ENCODE data around the gene ACSS1. TPM values are rescaled to one million over a fixed set of nuclear protein-coding genes. Genes with fewer than 3 reads are reported as not detected.
"Not testable (repeated sequence)": the region's sequence is repeated elsewhere in the genome, so short reads cannot be mapped to it uniquely, and the experiment has no call there.

ACSS1 gene
- total RNA-seq, 1 donor from 2014 or later: 70.8 TPM

DNA sequence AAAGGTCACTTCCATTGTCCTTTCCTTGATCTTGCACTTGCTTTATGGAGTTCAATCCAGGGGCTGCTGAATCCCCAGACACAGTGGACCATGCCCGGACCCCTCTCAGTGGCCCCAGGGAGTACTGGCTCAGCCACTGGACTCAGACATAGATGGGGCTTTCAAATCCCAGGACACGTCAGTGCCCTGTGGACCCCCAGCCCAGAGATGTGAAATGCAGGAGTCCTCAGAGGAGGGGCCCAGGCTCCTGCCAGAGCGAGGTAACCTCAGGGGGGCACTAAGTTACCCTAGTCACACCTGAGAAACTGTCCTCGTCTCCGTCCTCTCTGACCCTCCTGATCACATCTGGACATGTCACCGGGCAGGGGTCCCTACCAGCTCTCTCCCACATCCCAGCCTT, 46.7 kb downstream of the ACSS1 start:
- no peak for DNase-seq (ENCODE audit: low spot score)

DNA sequence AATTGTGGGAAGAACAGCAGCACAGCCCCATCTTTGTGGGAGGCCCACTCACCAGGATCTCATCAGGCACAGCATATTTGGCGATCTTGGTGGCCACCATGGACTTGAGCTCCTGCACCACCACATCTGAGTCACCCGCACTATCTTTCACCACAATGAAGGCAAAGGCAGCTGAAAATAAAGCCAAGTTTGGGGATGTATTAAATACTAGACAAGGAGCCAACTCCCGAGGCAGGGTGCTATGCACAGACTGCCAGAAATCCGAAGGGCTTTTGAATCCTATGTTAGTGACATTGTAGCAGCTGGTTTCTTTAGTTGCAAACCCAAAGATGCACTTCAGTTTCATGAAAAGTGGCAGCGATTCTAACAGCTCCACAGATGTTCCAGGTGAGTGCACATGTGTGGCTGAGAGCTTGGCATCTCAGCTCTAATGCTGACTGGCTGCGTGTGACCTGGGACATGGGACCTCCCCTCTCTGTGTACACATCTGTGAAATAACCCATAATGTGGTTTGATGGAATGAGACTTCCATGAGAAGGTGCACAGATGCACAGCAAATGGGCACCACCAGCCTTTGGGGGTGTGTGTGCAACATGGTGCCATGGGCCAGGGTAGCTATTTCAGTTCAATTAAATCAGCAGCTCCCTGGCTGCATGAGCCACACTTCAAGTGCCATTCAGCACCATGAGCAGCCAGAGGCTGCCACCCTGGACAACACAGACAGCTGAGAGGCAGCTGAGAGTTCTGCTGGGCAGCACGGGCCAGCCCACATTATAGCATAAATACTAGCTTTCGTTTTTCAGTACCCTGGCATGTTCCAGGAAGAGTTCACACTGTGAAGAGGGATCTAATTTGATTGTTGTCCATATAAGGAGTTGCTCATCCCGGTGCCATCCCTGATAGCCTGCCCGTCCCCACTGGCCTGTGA, 48.5 kb downstream of the ACSS1 start:
- DNase-seq (ENCODE audit: low spot score): no peak

DNA sequence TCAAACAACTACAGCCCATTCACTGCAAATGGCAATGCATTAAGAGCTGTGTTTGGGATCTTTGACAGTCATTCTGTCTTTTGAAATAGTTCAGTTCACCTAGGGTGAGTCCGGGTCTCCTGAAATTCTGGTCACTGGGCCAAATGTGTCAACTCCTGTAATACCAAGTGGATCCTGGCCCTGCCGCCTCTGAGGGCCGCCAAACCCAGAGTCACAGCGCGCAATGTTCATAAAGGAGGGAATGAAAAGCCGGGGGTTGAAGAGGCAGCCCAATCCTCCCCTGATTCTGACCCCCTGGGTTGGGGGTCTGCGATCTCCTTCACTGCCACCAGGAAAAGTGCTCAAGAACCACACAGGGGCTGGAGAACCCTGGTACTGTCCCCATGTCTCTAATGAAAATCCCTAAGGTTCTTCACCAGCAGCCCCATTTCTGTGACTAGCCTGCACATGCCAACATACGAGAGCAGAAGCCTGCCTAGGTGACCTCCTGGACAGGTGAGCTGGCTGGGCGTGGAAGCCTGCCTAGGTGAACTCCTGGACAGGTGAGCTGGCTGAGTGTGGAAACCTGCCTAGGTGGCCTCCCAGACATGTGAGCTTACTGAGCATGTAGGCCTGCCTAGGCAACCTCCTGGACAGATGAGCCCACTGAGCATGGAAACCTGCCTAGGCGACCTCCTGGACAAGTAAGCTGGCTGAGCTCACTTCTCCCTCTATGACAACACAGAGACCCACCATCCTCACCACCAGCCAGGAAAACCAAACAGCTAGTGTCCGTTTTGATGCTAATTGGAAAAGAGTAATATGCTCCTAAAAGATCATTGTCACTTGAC, 49.3 kb downstream of the ACSS1 start:
- no peak for DNase-seq (ENCODE audit: low spot score)

DNA sequence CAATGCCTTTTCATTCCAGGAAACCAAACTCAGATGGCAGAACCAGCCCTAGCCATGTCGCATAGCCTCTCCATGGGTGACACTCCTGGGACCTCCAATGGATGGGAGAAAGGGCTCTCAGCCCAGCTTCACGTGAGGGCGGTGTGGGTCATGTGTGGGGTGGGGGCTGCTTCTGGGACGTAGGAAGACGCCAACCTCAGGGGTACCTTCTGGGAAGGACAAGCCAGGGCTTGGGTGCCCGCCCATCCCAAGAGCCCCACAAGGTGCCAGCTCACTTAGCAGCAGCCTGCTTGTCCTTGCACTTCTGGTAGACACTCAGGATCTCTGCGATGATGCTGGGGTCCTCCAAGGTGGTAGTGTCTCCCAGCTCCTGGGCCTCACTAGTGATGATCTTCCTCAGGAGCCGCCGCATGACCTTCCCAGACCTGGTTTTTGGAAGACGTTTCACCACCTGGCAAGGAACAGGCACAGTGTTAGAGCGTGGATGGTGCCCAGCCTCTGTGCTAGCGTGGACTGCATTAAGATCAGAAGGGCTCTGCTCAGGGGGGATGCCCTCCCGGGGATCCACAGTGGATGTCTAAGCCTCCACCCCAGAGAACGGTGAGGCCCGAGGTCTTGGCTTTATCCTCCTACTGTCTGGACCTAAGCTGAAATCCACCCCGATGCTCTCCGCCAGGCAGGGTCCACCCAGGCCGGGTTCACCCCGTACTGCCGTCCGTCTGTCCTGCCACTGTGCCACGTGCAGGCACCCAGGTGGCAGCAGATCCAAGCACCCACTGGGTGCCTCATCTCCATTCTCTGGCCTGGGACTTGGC, 50.2 kb downstream of the ACSS1 start:
- DNase-seq (ENCODE audit: low spot score): no peak

DNA sequence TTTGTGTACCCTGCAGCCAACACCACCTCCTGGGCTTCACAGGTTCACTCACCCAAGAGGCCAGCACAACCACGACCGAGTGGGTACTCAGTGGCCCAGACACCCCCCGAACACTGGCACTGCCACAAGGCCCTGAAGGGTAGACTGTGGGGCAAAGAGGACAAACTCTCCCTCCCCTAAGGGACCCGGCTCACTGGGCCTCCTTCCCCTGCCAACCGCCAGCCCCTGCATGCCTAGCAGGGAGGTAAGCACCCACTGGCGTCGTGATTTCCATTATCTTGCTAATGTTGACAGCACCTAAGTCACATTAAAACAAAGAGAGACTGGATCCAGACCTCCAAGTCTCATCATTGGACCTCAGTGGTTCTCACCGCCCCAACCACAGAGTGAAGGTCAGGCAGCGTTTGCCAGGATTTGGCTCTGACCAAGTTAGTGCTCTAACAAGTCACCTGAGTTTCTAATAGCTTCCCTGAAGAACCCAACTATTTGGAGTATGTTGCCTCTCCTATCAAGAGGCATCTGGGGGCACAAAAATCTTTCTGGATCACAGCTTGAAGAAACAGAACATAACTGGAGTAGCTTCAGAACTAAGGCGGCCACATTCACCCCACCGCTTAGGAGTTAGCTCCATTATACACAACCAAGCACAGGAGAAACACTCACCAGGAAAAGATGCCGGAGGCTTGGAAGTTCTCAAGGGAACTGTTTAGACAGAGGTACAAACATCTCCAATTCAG, 51.3 kb downstream of the ACSS1 start:
- DNase-seq (ENCODE audit: low spot score): no peak

DNA sequence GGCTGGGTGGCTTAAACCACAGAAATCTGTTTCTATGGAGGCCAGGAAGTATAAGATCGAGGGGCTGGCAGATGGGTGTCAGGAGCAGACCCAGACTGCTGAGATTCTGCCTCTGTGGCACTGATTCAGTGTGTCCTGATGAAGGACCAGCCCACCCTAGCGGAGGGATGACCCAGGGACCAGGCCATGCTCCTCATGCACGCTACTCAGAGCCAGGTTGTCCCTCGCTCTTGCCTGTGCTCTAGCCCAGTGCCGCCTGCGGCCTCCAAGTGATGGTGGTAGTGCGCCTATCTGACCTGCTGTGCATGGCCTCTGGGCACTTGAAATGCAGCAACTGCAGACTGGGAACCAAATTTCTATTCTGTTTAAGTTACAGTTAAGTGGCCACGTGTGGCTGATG, 52.3 kb downstream of the ACSS1 start:
- no peak for DNase-seq (ENCODE audit: low spot score)

DNA sequence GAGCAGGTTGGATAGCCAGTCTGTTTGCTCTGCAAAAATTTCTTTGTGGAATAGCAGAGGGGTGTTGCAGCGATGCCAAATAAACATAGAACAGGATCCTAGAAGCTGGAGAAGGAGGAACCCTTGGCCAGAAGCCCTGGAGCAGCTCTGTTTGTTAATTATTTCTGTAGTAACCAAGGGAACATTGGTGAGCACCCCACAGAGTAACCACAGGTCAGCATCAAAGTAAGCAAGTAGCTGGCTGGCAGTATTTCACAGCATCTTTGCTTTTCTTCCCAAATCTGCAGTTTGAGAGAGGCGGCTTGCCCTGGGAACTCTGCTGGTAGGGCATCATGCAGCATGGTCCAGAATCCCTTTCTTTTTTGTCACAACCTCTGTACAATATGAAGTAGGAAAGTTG, 52.7 kb downstream of the ACSS1 start:
- DNase-seq (ENCODE audit: low spot score): peak; percentile 74

DNA sequence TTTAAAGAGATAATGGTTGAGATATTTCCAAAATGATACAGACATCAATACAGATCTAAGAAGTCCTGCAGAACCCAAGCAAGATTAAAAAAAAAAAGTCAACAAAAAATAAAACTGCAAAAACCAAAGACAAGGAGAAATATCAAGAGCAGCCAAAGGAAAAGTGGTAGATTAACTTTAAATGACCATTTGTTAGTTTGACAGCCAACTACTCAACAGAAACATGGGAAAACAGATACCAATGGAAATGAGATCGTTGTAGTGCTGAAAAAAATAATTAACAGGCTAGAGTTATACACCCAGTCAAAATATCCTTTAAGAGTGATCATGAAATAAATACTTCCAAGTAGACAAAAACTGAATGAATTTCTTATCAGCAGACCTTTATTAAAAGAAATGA, 54.9 kb downstream of the ACSS1 start:
- no peak for DNase-seq (ENCODE audit: low spot score)

DNA sequence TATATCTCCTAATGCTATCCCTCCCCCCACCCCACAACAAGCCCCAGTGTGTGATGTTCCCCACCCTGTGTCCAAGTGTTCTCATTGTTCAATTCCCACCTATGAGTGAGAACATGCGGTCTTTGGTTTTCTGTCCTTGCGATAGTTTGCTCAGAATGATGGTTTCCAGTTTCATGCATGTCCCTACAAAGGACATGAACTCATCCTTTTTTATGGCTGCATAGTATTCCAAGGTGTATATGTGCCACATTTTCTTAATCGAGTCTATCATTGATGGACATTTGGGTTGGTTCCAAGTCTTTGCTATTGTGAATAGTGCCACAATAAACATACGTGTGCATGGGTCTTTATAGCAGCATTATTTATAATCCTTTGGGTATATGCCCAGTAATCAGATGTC, 56.6 kb downstream of the ACSS1 start:
- not testable (repeated sequence) for DNase-seq (ENCODE audit: low spot score)

DNA sequence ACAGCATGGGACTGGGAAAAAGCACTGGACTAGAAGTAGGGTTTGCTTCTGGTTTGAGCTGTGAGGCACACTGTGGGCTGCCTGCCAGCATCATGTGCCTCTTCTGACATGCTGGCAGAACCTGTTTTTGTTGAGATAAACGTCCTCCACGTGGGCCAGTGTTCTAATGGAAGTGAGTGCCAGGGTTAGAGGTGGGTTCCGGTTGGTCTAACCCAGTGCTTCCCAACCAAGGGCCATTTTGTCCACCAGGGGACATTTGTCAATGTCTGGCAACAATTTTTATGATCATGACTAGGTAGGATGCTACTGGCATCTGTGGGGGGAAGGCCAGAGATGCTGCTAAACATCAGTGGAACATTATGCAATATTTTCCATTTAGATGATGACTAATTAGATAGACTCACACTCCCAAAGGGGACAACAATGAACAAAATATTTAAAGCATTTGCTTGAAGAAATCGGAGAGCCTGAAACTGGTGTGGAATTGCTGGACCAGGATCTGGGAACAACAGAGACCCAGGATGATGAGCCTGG, 57.6 kb downstream of the ACSS1 start:
- peak; percentile 91 for DNase-seq (ENCODE audit: low spot score)

DNA sequence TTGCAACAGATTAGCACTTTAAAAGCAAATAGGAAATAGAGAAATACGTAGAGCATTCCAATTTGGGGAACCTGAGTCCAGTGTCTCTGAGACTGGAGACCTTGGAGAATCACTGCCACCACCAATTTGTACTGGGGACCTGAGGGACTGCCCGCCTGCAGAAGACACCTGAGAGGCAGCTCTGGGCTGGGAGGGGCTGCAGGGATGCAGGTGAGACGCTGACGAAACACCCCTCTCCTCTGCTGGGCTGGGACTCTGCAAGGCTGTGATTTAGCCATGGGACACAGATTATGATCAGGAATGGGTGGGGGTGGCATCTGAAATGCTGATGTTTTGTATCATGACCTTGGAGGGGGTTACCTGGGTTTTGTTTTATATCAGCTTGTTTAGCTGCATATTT, 58.4 kb downstream of the ACSS1 start:
- no peak for DNase-seq (ENCODE audit: low spot score)

DNA sequence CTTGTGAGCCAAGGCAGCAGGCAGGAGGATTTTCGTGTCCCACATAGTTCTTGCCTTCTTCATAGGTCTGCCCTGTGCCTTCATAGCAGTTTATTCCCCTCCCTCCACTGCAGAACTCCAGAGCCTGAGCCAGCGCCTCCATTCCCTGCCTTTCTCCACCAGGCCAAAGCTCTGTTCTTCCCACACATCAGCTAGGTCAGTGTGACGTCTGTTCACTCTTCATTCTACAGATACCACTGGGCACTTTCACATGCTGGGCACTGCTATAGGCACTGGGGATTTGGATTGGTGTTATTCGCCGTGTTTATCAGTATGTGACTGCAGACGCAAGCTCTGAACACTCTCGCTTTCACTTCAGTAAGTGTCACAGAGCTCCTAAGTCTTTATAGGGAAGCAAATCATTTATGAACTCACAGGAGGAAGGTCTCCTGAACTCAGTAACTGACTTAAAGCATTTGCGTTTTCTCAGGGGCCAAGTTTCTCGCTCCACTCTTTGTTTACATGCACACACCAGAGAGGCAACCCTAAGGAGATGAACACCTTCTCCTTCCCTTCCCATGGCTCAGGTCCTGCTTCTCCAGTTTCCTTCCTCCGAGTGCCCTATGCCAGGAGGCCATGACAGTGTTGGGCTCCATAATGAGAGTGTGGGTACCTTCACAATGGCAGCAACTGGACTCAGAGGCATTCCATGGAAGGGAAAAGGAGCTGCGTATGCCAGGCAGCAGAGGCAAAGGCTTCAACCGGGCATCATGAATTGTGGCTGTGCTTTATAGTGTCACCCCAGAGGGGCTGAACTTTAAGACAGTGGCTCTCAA, 59.1 kb downstream of the ACSS1 start:
- no peak for DNase-seq (ENCODE audit: low spot score)

DNA sequence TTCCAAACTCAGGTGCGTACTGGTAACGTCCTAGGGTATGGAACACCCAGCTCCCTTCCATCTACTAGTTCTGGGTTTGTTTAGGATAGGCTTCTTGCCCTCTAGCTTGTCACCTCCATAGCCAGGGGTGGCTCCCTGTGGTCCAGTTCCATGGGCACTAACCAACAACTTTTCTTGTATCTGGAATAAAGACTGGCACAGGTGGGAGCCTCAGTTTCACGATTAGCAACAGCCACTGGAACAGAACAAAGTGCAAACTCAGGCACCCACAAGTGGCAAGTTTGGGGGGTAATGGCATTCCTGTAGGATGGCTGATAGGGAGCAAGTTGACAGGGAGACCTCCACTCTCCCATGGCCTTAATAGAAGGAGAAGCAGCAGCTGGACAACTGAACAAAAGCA, 59.8 kb downstream of the ACSS1 start:
- DNase-seq (ENCODE audit: low spot score): no peak

DNA sequence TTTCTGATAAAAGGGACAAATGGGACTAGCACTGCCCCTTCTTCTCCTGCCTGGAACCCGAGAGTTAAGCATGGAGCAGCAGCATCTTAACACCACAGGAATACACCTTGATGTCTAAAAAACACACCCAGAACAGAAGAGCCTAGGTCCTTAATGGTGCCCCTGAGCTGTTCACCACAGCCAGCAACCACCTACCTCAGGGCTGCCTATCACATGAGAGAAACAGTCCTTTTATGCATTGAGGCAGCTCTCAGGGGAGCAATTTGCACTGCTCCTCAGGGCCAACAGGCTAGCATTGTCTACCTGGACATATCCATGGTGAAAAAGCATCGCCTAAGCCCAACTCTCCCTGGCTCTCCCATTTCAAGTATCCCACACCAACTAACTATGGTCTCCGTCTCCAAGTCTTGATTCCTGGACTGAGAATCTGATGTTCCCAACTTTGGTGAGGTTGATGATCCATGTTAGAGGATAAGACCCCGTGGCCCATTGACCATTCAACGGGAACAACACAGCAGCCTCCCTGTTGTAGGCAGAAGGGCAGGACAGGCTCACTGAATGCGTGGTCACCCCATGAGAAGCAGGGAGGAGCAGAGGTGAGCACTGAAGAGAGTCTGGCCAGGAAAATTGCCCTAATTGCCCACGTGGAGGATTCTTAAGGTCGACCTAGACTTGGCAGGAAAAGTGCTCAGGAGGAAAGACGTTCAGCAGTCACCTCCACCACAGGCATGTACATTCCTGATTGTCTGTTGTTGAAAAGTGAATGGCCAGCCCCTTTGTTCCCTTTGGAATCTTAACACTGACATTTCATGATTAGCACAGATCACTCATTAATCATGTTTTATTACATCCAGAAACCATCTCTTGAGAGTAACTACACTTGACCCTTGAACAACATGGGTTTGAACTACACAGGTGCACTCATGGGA, 61.2 kb downstream of the ACSS1 start:
- DNase-seq (ENCODE audit: low spot score): no peak

DNA sequence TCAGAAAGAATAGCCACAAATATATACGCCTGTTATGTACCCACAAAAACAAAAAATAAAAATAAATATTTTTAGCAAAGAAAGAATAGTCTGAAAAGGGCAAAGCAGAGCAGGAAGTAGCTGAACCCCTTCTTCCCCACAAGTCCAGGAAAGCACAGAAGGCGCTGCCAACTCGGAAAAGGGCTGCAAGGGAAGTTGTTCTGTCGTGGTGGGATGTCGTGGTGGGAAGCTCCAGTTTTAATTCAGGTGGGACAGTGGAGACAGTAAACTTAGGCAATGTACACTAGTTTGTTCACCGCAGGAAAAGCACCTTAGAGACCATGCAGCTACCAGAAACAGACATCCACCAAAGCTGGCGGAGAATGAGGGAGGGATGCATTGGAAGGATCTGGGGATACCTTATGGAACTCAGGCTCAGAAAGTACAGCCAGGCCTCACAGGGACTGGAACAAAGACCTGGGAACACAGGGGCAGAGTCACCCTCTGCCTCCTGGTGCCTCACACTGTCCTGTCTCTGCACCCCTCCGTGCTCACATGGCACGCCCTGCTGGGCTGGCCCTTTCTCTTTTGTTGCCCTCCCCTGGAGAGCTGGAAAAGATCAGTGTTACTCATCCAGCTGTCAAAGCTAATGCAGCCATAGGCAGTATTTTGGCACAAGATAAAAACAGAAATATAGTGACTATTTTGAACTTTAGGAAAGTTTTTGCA, 62.0 kb downstream of the ACSS1 start:
- DNase-seq (ENCODE audit: low spot score): no peak

DNA sequence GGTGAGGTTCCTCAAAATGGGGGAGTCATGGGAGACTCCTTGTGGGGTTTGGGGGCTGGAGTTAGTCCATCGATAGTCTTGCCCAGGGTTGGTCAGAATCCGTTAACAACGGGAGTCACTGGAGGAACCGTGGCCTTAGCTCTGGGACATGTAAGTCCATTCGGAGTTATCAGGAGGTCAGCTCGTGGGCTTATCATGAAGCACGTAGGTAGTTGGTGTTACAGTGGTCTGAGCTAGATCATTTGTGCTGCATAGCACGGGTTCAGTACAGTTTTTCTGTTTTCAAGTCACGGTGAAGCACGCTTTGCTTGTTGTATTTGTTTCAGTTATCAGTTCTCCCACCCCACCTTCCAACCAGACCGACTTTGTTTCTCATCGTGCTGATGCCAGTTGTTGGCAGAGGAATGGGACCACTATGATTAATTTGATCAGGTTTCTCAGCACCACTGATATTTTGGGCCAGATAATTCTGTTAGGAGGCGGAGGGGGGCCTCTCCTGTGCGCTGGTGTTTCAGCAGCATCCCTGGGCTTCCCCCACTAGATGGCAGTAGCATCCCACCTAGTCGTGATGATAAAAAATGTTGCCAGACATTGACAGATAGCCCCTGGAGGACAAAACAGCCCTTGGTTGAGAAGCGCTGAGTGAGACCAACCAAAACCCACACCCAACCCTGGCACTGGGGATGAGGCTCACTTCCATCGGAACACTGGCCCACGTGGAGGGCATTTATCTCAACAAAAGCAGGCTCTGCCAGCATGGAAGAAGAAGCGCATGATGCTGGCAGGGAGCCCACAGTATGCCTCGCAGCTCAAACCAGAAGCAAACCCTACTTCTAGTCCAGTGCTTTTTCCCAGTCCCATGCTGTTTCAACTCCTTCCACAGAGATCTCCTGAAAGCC, 63.2 kb downstream of the ACSS1 start:
- peak; percentile 85 for DNase-seq (ENCODE audit: low spot score)

DNA sequence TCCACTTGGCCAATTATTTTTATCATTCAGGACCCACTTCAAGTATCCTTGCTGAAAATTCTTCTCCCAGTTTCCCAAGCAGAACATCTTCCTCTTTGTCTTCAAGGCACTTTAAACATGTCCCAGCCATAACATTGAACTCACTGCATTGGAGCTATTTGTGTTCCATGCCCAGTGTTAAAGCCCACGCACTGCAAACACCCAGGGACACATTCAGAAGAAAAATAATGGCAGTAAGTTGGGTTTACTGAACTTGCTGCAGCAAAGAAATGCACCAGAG, 63.8 kb downstream of the ACSS1 start:
- no peak for DNase-seq (ENCODE audit: low spot score)
